ENCODE measurements around the gene JUNB. TPM values are rescaled to one million over a fixed set of nuclear protein-coding genes. Genes with fewer than 3 reads are reported as not detected.

Gene JUNB
- total and polyA plus RNA-seq, 2 of the 13 experiments (the other 11 are each of a cell fraction or from before 2014, with no cell fraction given): 7.7 to 8.2 TPM

DNA sequence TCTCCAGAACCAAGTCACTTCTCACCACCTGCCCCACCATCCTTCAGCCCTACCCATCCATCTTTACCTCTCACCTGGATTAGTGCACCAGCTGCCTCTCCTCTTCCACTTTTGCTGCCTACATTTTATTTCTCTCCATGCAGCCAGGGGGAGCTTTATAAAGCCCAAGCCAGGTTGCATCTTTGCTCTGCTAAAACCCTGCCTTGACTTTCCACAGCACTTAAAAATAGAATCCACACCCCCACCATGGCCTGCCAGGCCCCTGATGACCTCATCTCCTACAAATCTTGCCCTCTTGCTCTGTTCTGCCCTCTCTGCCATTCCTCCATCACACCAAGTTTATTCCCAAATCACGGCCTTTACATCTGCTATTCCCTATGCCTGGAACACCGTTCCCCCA, 17.7 kb upstream of the JUNB start:
- 92% methylated on average over 2 of the region's 2 CpGs for WGBS (ENCODE audit: low lambda C conversion rate)
- Histone ChIP-seq H3K4me2 (ENCODE audit: low read depth, low read length) (no peak overlapping the region), H3K36me3 (replicated peaks in 1 of 2; ENCODE audit: control insufficient read depth in 1 of 2, insufficient read depth in 2 of 2, low read length in 2 of 2) (no peaks in the 10 kb centered on the region), H3K79me2 (ENCODE audit: insufficient read depth, low read length) (no peaks in the 10 kb centered on the region), H2AFZ (ENCODE audit: low read length) (no peak overlapping the region), H4K20me1 (ENCODE audit: insufficient read depth, low read length) (no peaks in the 10 kb centered on the region), H3K9ac (ENCODE audit: insufficient read depth, low read depth, low read length) (no peak overlapping the region), H3K4me1 (ENCODE audit: insufficient read depth, low read length) (peaks cover 17% of the 10 kb centered on the region), H3K9me3 (ENCODE audit: low read length) (no peaks in the 10 kb centered on the region), H3K27me3 (ENCODE audit: control insufficient read depth in 1 of 2, insufficient read depth in 2 of 2, low read length in 2 of 2) (no peaks in the 10 kb centered on the region), H3K27ac (ENCODE audit: extremely low read length, insufficient read depth, low read length) (no peak overlapping the region), H3K4me3 (replicated peaks in 1 of 3; ENCODE audit: insufficient read depth in 1 of 3, low read depth in 2 of 3, low read length in 3 of 3) (no peak overlapping the region)
- FAIRE-seq (peak; percentile 54), DNase-seq (ENCODE audit: low spot score) (no peak), ATAC-seq (no peak)
- CTCF ChIA-PET (ENCODE audit: low intra/inter-chr PET ratio, low total read pairs): interaction anchor here (1.6 kb wide), 1 partner anchor 23 kb away, joined by 5 read pairs; no protein-coding TSS in a partner anchor
- POLR2A ChIA-PET: interaction anchor here (1.0 to 2.0 kb wide), 2 partner anchors 9 to 17 kb away, joined by 4 to 8 read pairs; partner anchors contain the start of gene JUNB
- intact Hi-C loops (cut with micrococcal nuclease; ENCODE audit: unreplicated experiment) (no loop called here), in situ Hi-C loops (cut with HindIII; ENCODE audit: extremely low pct_ligation_motif_present, low pct_unique_long_range_greater_than_20kb) (loop anchor here (5.0 kb wide), 1 partner anchor 64 kb away; the partner anchor contains the start of gene MAST1)
- no TSS peak for BruUV-seq (replicated peaks)
- no peak for TF ChIP-seq KDM5B (CRISPR knock-in tag; IDR thresholded peaks at IDR 0.05; ENCODE audit: borderline replicate concordance)
- no peak for TF ChIP-seq SCMH1 (CRISPR knock-in tag; IDR thresholded peaks at IDR 0.05; ENCODE audit: borderline replicate concordance)
- TF ChIP-seq FOSL2 (CRISPR knock-in tag; IDR thresholded peaks at IDR 0.05): no peak
- no peak for TF ChIP-seq ZBTB38 (CRISPR knock-in tag; IDR thresholded peaks at IDR 0.05)
- TF ChIP-seq KMT2A (CRISPR knock-in tag; IDR thresholded peaks at IDR 0.05): no peak
- TF ChIP-seq ZSCAN9 (CRISPR knock-in tag; IDR thresholded peaks at IDR 0.05; ENCODE audit: borderline replicate concordance): no peak
- TF ChIP-seq, protein P1, sequence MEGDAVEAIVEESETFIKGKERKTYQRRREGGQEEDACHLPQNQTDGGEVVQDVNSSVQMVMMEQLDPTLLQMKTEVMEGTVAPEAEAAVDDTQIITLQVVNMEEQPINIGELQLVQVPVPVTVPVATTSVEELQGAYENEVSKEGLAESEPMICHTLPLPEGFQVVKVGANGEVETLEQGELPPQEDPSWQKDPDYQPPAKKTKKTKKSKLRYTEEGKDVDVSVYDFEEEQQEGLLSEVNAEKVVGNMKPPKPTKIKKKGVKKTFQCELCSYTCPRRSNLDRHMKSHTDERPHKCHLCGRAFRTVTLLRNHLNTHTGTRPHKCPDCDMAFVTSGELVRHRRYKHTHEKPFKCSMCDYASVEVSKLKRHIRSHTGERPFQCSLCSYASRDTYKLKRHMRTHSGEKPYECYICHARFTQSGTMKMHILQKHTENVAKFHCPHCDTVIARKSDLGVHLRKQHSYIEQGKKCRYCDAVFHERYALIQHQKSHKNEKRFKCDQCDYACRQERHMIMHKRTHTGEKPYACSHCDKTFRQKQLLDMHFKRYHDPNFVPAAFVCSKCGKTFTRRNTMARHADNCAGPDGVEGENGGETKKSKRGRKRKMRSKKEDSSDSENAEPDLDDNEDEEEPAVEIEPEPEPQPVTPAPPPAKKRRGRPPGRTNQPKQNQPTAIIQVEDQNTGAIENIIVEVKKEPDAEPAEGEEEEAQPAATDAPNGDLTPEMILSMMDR (CRISPR knock-in tag; IDR thresholded peaks at IDR 0.05): peak; percentile 30; the same call in 1 of the 2 replicates
- TF ChIP-seq, protein P2, sequence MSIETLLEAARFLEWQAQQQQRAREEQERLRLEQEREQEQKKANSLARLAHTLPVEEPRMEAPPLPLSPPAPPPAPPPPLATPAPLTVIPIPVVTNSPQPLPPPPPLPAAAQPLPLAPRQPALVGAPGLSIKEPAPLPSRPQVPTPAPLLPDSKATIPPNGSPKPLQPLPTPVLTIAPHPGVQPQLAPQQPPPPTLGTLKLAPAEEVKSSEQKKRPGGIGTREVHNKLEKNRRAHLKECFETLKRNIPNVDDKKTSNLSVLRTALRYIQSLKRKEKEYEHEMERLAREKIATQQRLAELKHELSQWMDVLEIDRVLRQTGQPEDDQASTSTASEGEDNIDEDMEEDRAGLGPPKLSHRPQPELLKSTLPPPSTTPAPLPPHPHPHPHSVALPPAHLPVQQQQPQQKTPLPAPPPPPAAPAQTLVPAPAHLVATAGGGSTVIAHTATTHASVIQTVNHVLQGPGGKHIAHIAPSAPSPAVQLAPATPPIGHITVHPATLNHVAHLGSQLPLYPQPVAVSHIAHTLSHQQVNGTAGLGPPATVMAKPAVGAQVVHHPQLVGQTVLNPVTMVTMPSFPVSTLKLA (IDR thresholded peaks at IDR 0.05): no peak
- no peak for TF ChIP-seq SIX4 (CRISPR knock-in tag; IDR thresholded peaks at IDR 0.05)
- TF ChIP-seq SUZ12 (IDR thresholded peaks at IDR 0.05; ENCODE audit: low read depth, low read length): no peak
- no peak for TF ChIP-seq ZBTB1 (CRISPR knock-in tag; IDR thresholded peaks at IDR 0.05; ENCODE audit: borderline replicate concordance)
- no peak for TF ChIP-seq MZF1 (CRISPR knock-in tag; IDR thresholded peaks at IDR 0.05; ENCODE audit: borderline replicate concordance)
- no peak for TF ChIP-seq ZSCAN25 (CRISPR knock-in tag; IDR thresholded peaks at IDR 0.05)
- no peak for TF ChIP-seq ZNF629 (CRISPR knock-in tag; conservative IDR thresholded peaks at IDR 0.05)
- TF ChIP-seq ATF7 (IDR thresholded peaks at IDR 0.05): peak; percentile 73
- no peak for TF ChIP-seq ATF7 (CRISPR knock-in tag; IDR thresholded peaks at IDR 0.05)
- TF ChIP-seq, protein P3, sequence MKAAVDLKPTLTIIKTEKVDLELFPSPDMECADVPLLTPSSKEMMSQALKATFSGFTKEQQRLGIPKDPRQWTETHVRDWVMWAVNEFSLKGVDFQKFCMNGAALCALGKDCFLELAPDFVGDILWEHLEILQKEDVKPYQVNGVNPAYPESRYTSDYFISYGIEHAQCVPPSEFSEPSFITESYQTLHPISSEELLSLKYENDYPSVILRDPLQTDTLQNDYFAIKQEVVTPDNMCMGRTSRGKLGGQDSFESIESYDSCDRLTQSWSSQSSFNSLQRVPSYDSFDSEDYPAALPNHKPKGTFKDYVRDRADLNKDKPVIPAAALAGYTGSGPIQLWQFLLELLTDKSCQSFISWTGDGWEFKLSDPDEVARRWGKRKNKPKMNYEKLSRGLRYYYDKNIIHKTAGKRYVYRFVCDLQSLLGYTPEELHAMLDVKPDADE (CRISPR knock-in tag; IDR thresholded peaks at IDR 0.05): no peak
- no peak for TF ChIP-seq ZFX (CRISPR knock-in tag; IDR thresholded peaks at IDR 0.05; ENCODE audit: low read depth)

Data from HepG2 (cell line).